ENCODE results near the gene ADAM8.
"Not testable (repeated sequence)": the region's sequence is repeated elsewhere in the genome, so short reads cannot be mapped to it uniquely, and the experiment has no call there.

Gene ADAM8

DNA sequence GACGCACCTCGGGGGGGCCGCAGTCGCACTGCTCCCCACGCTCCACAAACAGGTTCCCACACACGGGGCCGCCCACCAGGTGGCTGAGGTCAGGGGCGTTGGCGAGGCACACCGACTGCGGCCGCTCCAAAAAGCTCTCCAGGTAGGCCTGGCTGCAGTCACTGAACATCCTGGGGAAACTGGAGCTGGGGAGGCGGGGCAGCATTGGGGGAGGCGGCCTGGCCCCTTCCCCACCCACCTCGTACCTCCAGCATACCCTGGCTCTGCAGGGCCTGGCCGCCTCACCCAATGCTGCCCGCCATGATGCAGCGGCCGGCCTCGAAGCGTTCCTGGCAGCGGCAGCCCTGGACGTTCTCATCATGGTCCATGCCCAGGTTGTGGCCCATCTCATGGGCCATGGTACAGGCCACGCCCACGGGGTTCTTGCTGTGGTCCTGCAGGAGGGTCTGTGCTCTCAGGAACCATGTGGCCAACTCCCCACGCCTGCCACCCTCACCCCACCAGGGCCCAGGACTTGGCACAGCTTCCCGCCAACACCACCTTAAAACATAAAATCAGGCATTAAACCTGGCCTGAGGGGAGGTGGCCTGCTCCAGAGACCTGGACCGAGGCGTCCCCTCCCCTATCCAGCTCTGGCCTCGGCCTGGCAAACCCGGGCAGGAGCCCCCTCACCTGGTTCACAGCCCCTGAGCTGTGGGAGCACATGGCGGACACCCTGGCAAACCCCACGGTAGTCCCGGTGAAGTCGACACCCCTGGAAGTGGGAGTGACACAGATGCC, 5.0 kb downstream of the ADAM8 start:
- no peak for FAIRE-seq
- no peak for DNase-seq (ENCODE audit: insufficient read length, low spot score)
- no peak for TF ChIP-seq POLR2AphosphoS5 (IDR thresholded peaks at IDR 0.05; ENCODE audit: low read depth, low read length)

GRCh38 chr10:133270773-133271297, 5.8 kb downstream of the ADAM8 start:
- no peak for DNase-seq (ENCODE audit: insufficient read length, low spot score)
- FAIRE-seq: no peak
- TF ChIP-seq POLR2A (IDR thresholded peaks at IDR 0.05; ENCODE audit: low read depth, low read length): no peak
- no peak for TF ChIP-seq PAX5 (IDR thresholded peaks at IDR 0.05; ENCODE audit: insufficient read depth, low read length, severe bottlenecking)
- no peak for TF ChIP-seq POU2F2 (IDR thresholded peaks at IDR 0.05; ENCODE audit: low read depth, low read length)
- TF ChIP-seq POLR2AphosphoS5 (IDR thresholded peaks at IDR 0.05; ENCODE audit: low read depth, low read length): no peak
- TF ChIP-seq TAF1 (IDR thresholded peaks at IDR 0.05; ENCODE audit: low read depth, low read length): no peak
- no peak for TF ChIP-seq SPI1 (IDR thresholded peaks at IDR 0.05; ENCODE audit: low read depth, low read length)

- no peak for FAIRE-seq
- no peak for DNase-seq (ENCODE audit: insufficient read length, low spot score)
- TF ChIP-seq TAF1 (IDR thresholded peaks at IDR 0.05; ENCODE audit: low read depth, low read length): no peak
- no peak for TF ChIP-seq SPI1 (IDR thresholded peaks at IDR 0.05; ENCODE audit: low read depth, low read length)
- TF ChIP-seq POLR2AphosphoS5 (IDR thresholded peaks at IDR 0.05; ENCODE audit: low read depth, low read length): no peak
- TF ChIP-seq POU2F2 (IDR thresholded peaks at IDR 0.05; ENCODE audit: low read depth, low read length): no peak
- no peak for TF ChIP-seq POLR2A (IDR thresholded peaks at IDR 0.05; ENCODE audit: low read depth, low read length)
- no peak for TF ChIP-seq PAX5 (IDR thresholded peaks at IDR 0.05; ENCODE audit: insufficient read depth, low read length, severe bottlenecking)
Measured at GRCh38 chr10:133270204-133270603, 6.5 kb downstream of the ADAM8 start.

- TF ChIP-seq POLR2AphosphoS5 (IDR thresholded peaks at IDR 0.05; ENCODE audit: low read depth, low read length) (no peak), POLR2A (IDR thresholded peaks at IDR 0.05; ENCODE audit: low read depth, low read length) (no peak), POU2F2 (IDR thresholded peaks at IDR 0.05; ENCODE audit: low read depth, low read length) (no peak), TAF1 (IDR thresholded peaks at IDR 0.05; ENCODE audit: low read depth, low read length) (no peak), PAX5 (IDR thresholded peaks at IDR 0.05; ENCODE audit: insufficient read depth, low read length, severe bottlenecking) (no peak), SPI1 (IDR thresholded peaks at IDR 0.05; ENCODE audit: low read depth, low read length) (no peak)
- DNase-seq (ENCODE audit: insufficient read length, low spot score) (no peak), FAIRE-seq (no peak)
Measured at GRCh38 chr10:133269367-133269766, 7.3 kb downstream of the ADAM8 start.

DNA sequence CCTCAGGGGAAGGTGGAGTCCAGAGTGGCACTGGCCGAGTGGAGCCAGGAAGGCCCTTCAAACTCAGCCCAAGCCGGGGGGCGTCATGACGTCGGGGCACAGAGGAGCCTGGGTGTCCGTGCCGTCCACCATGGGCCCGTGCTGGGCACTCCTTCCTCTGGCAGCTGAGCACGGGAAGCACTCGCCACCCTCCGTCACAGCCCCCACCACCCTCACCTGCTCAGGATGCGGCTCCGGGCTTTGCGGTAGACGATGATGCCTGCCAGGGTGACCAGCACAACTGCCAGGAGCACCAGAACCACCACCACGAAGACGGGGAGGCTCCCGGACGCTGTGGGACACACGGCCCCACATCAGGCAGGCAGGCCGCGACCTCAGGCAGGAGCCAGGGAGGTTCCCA, 8.1 kb downstream of the ADAM8 start:
- DNase-seq (ENCODE audit: insufficient read length, low spot score) (no peak), FAIRE-seq (no peak)
- TF ChIP-seq POU2F2 (IDR thresholded peaks at IDR 0.05; ENCODE audit: low read depth, low read length) (no peak), TAF1 (IDR thresholded peaks at IDR 0.05; ENCODE audit: low read depth, low read length) (no peak), SPI1 (IDR thresholded peaks at IDR 0.05; ENCODE audit: low read depth, low read length) (no peak), POLR2AphosphoS5 (IDR thresholded peaks at IDR 0.05; ENCODE audit: low read depth, low read length) (no peak), POLR2A (IDR thresholded peaks at IDR 0.05; ENCODE audit: low read depth, low read length) (no peak), PAX5 (IDR thresholded peaks at IDR 0.05; ENCODE audit: insufficient read depth, low read length, severe bottlenecking) (no peak)

DNA sequence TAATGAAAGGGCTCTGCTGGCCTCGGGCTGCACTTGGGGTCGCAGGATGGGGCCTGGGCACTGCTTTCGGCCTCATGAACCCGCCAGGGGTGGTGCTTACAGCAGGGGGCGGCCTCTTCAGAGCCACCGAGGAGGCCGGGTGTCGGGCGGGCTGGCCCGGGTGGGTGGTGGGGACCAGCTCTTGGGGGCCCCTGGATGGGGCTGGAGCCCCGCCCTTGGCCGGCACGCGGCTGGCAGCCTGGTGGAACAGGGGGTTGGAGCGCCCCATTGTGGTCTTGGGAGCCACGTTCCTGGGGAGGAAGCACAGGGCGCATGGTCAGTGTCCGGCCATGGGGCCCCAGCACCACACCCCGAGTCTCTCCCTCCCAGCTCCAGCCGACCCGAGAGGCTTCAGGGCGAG, 8.8 kb downstream of the ADAM8 start:
- TF ChIP-seq PAX5 (IDR thresholded peaks at IDR 0.05; ENCODE audit: insufficient read depth, low read length, severe bottlenecking) (no peak), TAF1 (IDR thresholded peaks at IDR 0.05; ENCODE audit: low read depth, low read length) (no peak), POLR2AphosphoS5 (IDR thresholded peaks at IDR 0.05; ENCODE audit: low read depth, low read length) (no peak), POLR2A (IDR thresholded peaks at IDR 0.05; ENCODE audit: low read depth, low read length) (no peak), SPI1 (IDR thresholded peaks at IDR 0.05; ENCODE audit: low read depth, low read length) (no peak), POU2F2 (IDR thresholded peaks at IDR 0.05; ENCODE audit: low read depth, low read length) (no peak)
- no peak for FAIRE-seq

GRCh38 chr10:133267293-133267692, 9.4 kb downstream of the ADAM8 start:
- FAIRE-seq: no peak
- no peak for DNase-seq (ENCODE audit: insufficient read length, low spot score)

More for the DNA sequence above, 8.8 kb downstream of the ADAM8 start:
- DNase-seq (ENCODE audit: insufficient read length, low spot score): no peak

GRCh38 chr10:133266056-133266795, 10.4 kb downstream of the ADAM8 start:
- FAIRE-seq (no peak), DNase-seq (ENCODE audit: insufficient read length, low spot score) (no peak)
- TF ChIP-seq POLR2A (IDR thresholded peaks at IDR 0.05; ENCODE audit: low read depth, low read length) (no peak), SPI1 (IDR thresholded peaks at IDR 0.05; ENCODE audit: low read depth, low read length) (no peak), TAF1 (IDR thresholded peaks at IDR 0.05; ENCODE audit: low read depth, low read length) (no peak), POU2F2 (IDR thresholded peaks at IDR 0.05; ENCODE audit: low read depth, low read length) (no peak), PAX5 (IDR thresholded peaks at IDR 0.05; ENCODE audit: insufficient read depth, low read length, severe bottlenecking) (no peak), POLR2AphosphoS5 (IDR thresholded peaks at IDR 0.05; ENCODE audit: low read depth, low read length) (no peak)

More at GRCh38 chr10:133267293-133267692, 9.4 kb downstream of the ADAM8 start:
- no peak for TF ChIP-seq POLR2A (IDR thresholded peaks at IDR 0.05; ENCODE audit: low read depth, low read length)
- TF ChIP-seq SPI1 (IDR thresholded peaks at IDR 0.05; ENCODE audit: low read depth, low read length): no peak
- no peak for TF ChIP-seq TAF1 (IDR thresholded peaks at IDR 0.05; ENCODE audit: low read depth, low read length)
- TF ChIP-seq POU2F2 (IDR thresholded peaks at IDR 0.05; ENCODE audit: low read depth, low read length): no peak

DNA sequence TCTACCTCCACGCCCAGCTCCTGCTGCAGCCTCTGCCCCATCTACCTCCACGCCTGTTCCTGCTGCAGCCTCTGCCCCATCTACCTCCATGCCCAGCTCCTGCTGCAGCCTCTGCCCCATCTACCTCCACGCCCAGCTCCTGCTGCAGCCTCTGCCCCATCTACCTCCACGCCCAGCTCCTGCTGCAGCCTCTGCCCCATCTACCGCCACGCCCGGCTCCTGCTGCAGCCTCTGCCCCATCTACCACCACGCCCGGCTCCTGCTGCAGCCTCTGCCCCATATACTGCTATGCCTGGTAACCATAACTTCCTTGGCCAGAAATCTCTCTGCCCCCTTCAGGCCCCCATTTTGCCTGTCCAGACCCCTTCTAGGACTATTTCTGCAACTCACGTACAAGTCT, 11.6 kb downstream of the ADAM8 start:
- not testable (repeated sequence) for FAIRE-seq; DNase-seq (ENCODE audit: insufficient read length, low spot score)

DNA sequence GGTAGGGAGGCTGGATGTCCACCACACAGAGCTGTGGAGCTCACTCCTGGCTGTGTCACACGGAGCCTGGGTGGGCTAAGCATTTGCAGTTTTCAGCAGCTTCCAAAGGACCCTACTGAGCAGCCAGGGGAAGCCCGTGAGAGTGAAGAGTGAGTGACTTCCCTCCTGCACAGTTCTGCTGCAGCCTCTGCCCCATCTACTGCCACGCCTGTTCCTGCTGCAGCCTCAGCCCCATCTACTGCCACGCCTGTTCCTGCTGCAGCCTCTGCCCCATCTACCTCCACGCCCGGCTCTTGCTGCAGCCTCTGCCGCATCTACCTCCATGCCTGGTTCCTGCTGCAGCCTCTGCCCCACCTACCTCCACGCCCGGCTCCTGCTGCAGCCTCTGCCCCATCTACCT, 12.2 kb downstream of the ADAM8 start:
- no peak for TF ChIP-seq POLR2A (IDR thresholded peaks at IDR 0.05; ENCODE audit: low read depth, low read length)
- TF ChIP-seq PAX5 (IDR thresholded peaks at IDR 0.05; ENCODE audit: insufficient read depth, low read length, severe bottlenecking): no peak
- TF ChIP-seq TAF1 (IDR thresholded peaks at IDR 0.05; ENCODE audit: low read depth, low read length): no peak
- TF ChIP-seq POU2F2 (IDR thresholded peaks at IDR 0.05; ENCODE audit: low read depth, low read length): no peak
- no peak for TF ChIP-seq SPI1 (IDR thresholded peaks at IDR 0.05; ENCODE audit: low read depth, low read length)
- no peak for TF ChIP-seq POLR2AphosphoS5 (IDR thresholded peaks at IDR 0.05; ENCODE audit: low read depth, low read length)
- no peak for DNase-seq (ENCODE audit: insufficient read length, low spot score)
- FAIRE-seq: no peak
